ENCODE results near the gene CAD.
A peak's percentile ranks its signal among the peaks of the same experiment; 100 is the strongest.

Gene CAD

GRCh38 chr2:27231921-27232320 is 14.8 kb downstream of the CAD start:
- no peak for DNase-seq

- no peak for DNase-seq
These were observed 16.2 kb downstream of the CAD start for GRCh38 chr2:27233341-27233740.

- no peak for DNase-seq
These were observed 19.0 kb downstream of the CAD start for GRCh38 chr2:27236136-27236535.

GRCh38 chr2:27236626-27237025 is 19.5 kb downstream of the CAD start:
- no peak for DNase-seq

- DNase-seq, result no peak
These were observed 20.3 kb downstream of the CAD start for GRCh38 chr2:27237341-27237945.

- no peak for DNase-seq
These were observed 21.8 kb downstream of the CAD start for GRCh38 chr2:27238976-27239375.

GRCh38 chr2:27240406-27240805 is 23.2 kb downstream of the CAD start:
- DNase-seq, result no peak

GRCh38 chr2:27241761-27242613 is 24.8 kb downstream of the CAD start:
- DNase-seq, result no peak

- no peak for DNase-seq
These were observed 25.4 kb downstream of the CAD start for GRCh38 chr2:27242614-27242951.

GRCh38 chr2:27243391-27244130 is 26.4 kb downstream of the CAD start:
- DNase-seq, result no peak

- DNase-seq, result no peak
These were observed 27.9 kb downstream of the CAD start for GRCh38 chr2:27245116-27245515.

- DNase-seq, result no peak
These were observed 28.5 kb downstream of the CAD start for GRCh38 chr2:27245626-27246025.

- no peak for DNase-seq
These were observed 30.7 kb downstream of the CAD start for GRCh38 chr2:27247893-27248292.

GRCh38 chr2:27249159-27249890 is 32.2 kb downstream of the CAD start:
- no peak for DNase-seq

GRCh38 chr2:27249891-27250651 is 32.9 kb downstream of the CAD start:
- DNase-seq, result peak; percentile 60

GRCh38 chr2:27250652-27251379 is 33.6 kb downstream of the CAD start:
- DNase-seq, result no peak

- no peak for DNase-seq
These were observed 34.6 kb downstream of the CAD start for GRCh38 chr2:27251766-27252165.

- DNase-seq, result no peak
These were observed 38.0 kb downstream of the CAD start for GRCh38 chr2:27255187-27255586.

- no peak for DNase-seq
These were observed 38.5 kb downstream of the CAD start for GRCh38 chr2:27255660-27256059.

- DNase-seq, result no peak
These were observed 39.8 kb downstream of the CAD start for GRCh38 chr2:27256855-27257454.

- DNase-seq, result no peak
These were observed 40.9 kb downstream of the CAD start for GRCh38 chr2:27258051-27258450.

Measured in activated T-cell treated with anti-CD3 and anti-CD28 coated beads, Interleukin-2, amount 50 U/mL, for 1 hour (primary cell).